Rectal smooth muscle tissue (tissue), 1 donor: ENCODE data around the gene CHSY1.
"Not testable (repeated sequence)": the region's sequence is repeated elsewhere in the genome, so short reads cannot be mapped to it uniquely, and the experiment has no call there.

Source experiments
- H3K27ac ChIP-seq: one replicate; pipeline ENCODE4 v1.7.0; 2013; ENCODE audit warnings: low read depth, low read length, inconsistent platforms
- H3K27me3 ChIP-seq: one replicate; pipeline ENCODE4 v1.7.0; 2013; ENCODE audit warnings: low read length; ENCODE audit not compliant: control insufficient read depth, insufficient read depth
- H3K36me3 ChIP-seq: one replicate; pipeline ENCODE4 v1.7.0; 2013; ENCODE audit warnings: low read length; ENCODE audit not compliant: control insufficient read depth, insufficient read depth
- H3K4me1 ChIP-seq: one replicate; pipeline ENCODE4 v1.7.0; 2013; ENCODE audit warnings: low read length; ENCODE audit not compliant: control insufficient read depth, insufficient read depth
- H3K4me3 ChIP-seq: one replicate; pipeline ENCODE4 v1.7.0; 2013; ENCODE audit warnings: low read length
- H3K9ac ChIP-seq: one replicate; pipeline ENCODE4 v1.7.0; 2013; ENCODE audit warnings: low read length

Gene CHSY1

GRCh38 chr15:101232677-101233076 is 19.2 kb downstream of the CHSY1 start:
- Histone ChIP-seq H3K27ac (no peak overlapping the region), H3K9ac (no peak overlapping the region), H3K4me1 (no peaks in the 10 kb centered on the region)

GRCh38 chr15:101228313-101228712 is 23.5 kb downstream of the CHSY1 start:
- no peaks in the 10 kb centered on the region for H3K36me3 ChIP-seq
- no peaks in the 10 kb centered on the region for H3K27me3 ChIP-seq
- no peak overlapping the region for H3K9ac ChIP-seq
- H3K27ac ChIP-seq: no peak overlapping the region
- no peaks in the 10 kb centered on the region for H3K4me1 ChIP-seq
- no peak overlapping the region for H3K4me3 ChIP-seq

More at GRCh38 chr15:101232677-101233076, 19.2 kb downstream of the CHSY1 start:
- H3K36me3 ChIP-seq: no peaks in the 10 kb centered on the region
- no peaks in the 10 kb centered on the region for H3K27me3 ChIP-seq
- H3K4me3 ChIP-seq: no peak overlapping the region

- Histone ChIP-seq H3K9ac (no peak overlapping the region), H3K27ac (no peak overlapping the region), H3K27me3 (no peaks in the 10 kb centered on the region), H3K36me3 (no peaks in the 10 kb centered on the region), H3K4me1 (peaks cover 4% of the 10 kb centered on the region), H3K4me3 (no peak overlapping the region)
Measured at GRCh38 chr15:101225658-101226057, 26.2 kb downstream of the CHSY1 start.

- Histone ChIP-seq H3K9ac (no peak overlapping the region), H3K4me1 (peaks cover 4% of the 10 kb centered on the region), H3K36me3 (no peaks in the 10 kb centered on the region), H3K27ac (no peak overlapping the region), H3K27me3 (no peaks in the 10 kb centered on the region), H3K4me3 (no peak overlapping the region)
Measured at GRCh38 chr15:101221902-101222301, 29.9 kb downstream of the CHSY1 start.

- Histone ChIP-seq H3K36me3 (no peaks in the 10 kb centered on the region), H3K27ac (no peak overlapping the region), H3K4me3 (no peak overlapping the region), H3K4me1 (peaks cover 4% of the 10 kb centered on the region), H3K27me3 (no peaks in the 10 kb centered on the region), H3K9ac (no peak overlapping the region)
Measured at GRCh38 chr15:101220060-101220459, 31.8 kb downstream of the CHSY1 start.

- Histone ChIP-seq H3K4me3 (no peak overlapping the region), H3K27ac (no peak overlapping the region), H3K4me1 (peaks cover 4% of the 10 kb centered on the region), H3K9ac (no peak overlapping the region), H3K36me3 (no peaks in the 10 kb centered on the region), H3K27me3 (no peaks in the 10 kb centered on the region)
Measured at GRCh38 chr15:101219441-101219840, 32.4 kb downstream of the CHSY1 start.

GRCh38 chr15:101217446-101217845 is 34.4 kb downstream of the CHSY1 start:
- Histone ChIP-seq H3K9ac (no peak overlapping the region), H3K4me1 (peaks cover 4% of the 10 kb centered on the region), H3K27ac (no peak overlapping the region), H3K27me3 (no peaks in the 10 kb centered on the region), H3K4me3 (no peak overlapping the region), H3K36me3 (no peaks in the 10 kb centered on the region)

- H3K27ac ChIP-seq: no peak overlapping the region
- no peak overlapping the region for H3K9ac ChIP-seq
- no peak overlapping the region for H3K4me3 ChIP-seq
- H3K36me3 ChIP-seq: no peaks in the 10 kb centered on the region
- H3K4me1 ChIP-seq: no peaks in the 10 kb centered on the region
- H3K27me3 ChIP-seq: no peaks in the 10 kb centered on the region
Measured at GRCh38 chr15:101216100-101216499, 35.7 kb downstream of the CHSY1 start.

GRCh38 chr15:101215681-101216080 is 36.2 kb downstream of the CHSY1 start:
- Histone ChIP-seq H3K27ac (no peak overlapping the region), H3K27me3 (no peaks in the 10 kb centered on the region), H3K4me1 (no peaks in the 10 kb centered on the region), H3K36me3 (no peaks in the 10 kb centered on the region), H3K4me3 (no peak overlapping the region), H3K9ac (no peak overlapping the region)

GRCh38 chr15:101214435-101215097 is 37.3 kb downstream of the CHSY1 start:
- not testable (repeated sequence) for H3K27ac ChIP-seq, H3K4me3 ChIP-seq, H3K27me3 ChIP-seq, H3K9ac ChIP-seq, H3K4me1 ChIP-seq, H3K36me3 ChIP-seq

GRCh38 chr15:101213570-101213969 is 38.3 kb downstream of the CHSY1 start:
- Histone ChIP-seq H3K4me3 (no peak overlapping the region), H3K27ac (no peak overlapping the region), H3K27me3 (no peaks in the 10 kb centered on the region), H3K4me1 (no peaks in the 10 kb centered on the region), H3K36me3 (no peaks in the 10 kb centered on the region), H3K9ac (no peak overlapping the region)

- Histone ChIP-seq H3K4me1 (no peaks in the 10 kb centered on the region), H3K9ac (no peak overlapping the region), H3K4me3 (no peak overlapping the region), H3K27ac (no peak overlapping the region), H3K36me3 (no peaks in the 10 kb centered on the region), H3K27me3 (no peaks in the 10 kb centered on the region)
Measured at GRCh38 chr15:101213147-101213546, 38.7 kb downstream of the CHSY1 start.

- H3K4me3 ChIP-seq: no peak overlapping the region
- H3K4me1 ChIP-seq: no peaks in the 10 kb centered on the region
- no peak overlapping the region for H3K27ac ChIP-seq
- H3K9ac ChIP-seq: no peak overlapping the region
- H3K27me3 ChIP-seq: no peaks in the 10 kb centered on the region
- no peaks in the 10 kb centered on the region for H3K36me3 ChIP-seq
Measured at GRCh38 chr15:101211897-101212296, 40.0 kb downstream of the CHSY1 start.
